ENCODE results near the gene DDX1.

DDX1 gene

DNA sequence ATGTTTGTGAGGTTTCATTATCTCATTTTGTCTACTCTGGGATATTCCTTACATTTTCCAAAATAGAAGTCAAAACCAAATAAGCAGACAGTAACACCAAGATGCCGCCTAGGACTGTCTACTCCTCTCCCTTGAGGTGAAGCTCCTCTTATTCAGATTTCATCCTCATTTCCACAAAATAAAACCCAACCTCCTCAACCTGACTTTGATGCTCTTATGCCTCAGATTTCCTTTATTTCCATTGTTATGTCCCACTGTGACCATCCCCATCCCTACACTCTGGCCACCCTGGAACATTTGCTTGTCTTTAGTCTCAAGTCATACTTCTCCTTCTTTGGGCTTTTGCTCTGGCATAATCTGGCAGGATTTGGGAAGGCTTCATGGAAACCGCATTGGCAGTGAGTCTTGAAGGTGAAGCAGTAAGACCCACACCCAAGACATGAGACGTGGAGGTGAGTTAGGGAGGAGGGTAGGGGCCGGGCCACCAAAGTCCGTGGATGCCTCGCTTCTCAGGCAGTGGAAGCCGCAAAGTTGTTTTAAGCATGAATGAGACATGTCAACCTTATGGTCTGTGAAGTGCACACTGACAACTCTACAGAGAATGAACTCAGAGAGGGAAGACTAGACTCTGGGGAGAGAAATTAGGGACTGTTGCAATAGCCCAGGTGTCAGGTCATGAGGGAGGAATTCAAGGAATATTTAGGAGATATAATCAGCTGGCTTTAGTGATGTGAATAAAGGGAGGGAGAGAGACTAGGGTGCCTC is 63.6 kb downstream of the DDX1 start:
- H3K4me3 ChIP-seq (ENCODE audit: low read length, poor library complexity, severe bottlenecking): no peak overlapping the region
- no peaks in the 10 kb centered on the region for H3K9me2 ChIP-seq (replicated peaks; ENCODE audit: low read depth, low read length)
- no peaks in the 10 kb centered on the region for H3K4me1 ChIP-seq (ENCODE audit: insufficient read depth, low read length, poor library complexity, severe bottlenecking)
- H3K36me3 ChIP-seq (ENCODE audit: insufficient read depth, low read length): no peaks in the 10 kb centered on the region
- no peaks in the 10 kb centered on the region for H4K20me1 ChIP-seq (ENCODE audit: insufficient read depth, low read length, poor library complexity, severe bottlenecking)
- no peaks in the 10 kb centered on the region for H3K9me3 ChIP-seq (ENCODE audit: insufficient read depth, low read depth, low read length)
- H3F3A ChIP-seq (ENCODE audit: low read depth): no peaks in the 10 kb centered on the region
- H3K9ac ChIP-seq (ENCODE audit: low read depth, low read length, poor library complexity, severe bottlenecking): no peak overlapping the region
- no peak overlapping the region for H3K4me2 ChIP-seq (ENCODE audit: low read depth, low read length, poor library complexity, severe bottlenecking)
- H3K79me2 ChIP-seq (ENCODE audit: insufficient read depth, low read length): no peaks in the 10 kb centered on the region
- no peaks in the 10 kb centered on the region for H3K27me3 ChIP-seq (ENCODE audit: insufficient read depth, low read length, poor library complexity, severe bottlenecking)
- H2AFZ ChIP-seq (ENCODE audit: low read length): no peak overlapping the region
- TF ChIP-seq EZH2phosphoT487 (IDR thresholded peaks at IDR 0.05; ENCODE audit: borderline replicate concordance) (no peak), CTCF (conservative IDR thresholded peaks at IDR 0.05; ENCODE audit: low read length) (no peak)

DNA sequence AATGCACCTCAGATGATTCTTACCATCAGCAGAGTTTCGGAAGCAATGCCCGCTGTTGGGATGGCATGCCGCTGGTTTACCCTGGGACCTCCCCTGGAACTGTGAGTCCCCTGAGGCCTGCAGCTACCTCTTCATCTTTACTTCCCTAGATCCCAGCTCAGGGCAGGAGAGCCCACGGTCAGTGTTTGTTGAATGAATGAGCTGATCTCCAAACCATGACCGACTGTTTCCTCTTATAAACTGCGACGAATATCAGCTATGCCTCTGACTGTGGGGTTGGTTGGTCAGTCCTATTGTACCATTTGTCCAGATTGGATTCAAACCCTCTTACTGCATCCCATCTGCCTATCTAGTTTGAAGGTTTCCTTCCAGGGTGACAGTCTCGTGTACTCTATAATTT is 64.4 kb downstream of the DDX1 start:
- Histone ChIP-seq H4K20me1 (ENCODE audit: insufficient read depth, low read length, poor library complexity, severe bottlenecking) (no peaks in the 10 kb centered on the region), H3K27me3 (ENCODE audit: insufficient read depth, low read length, poor library complexity, severe bottlenecking) (no peaks in the 10 kb centered on the region), H3F3A (ENCODE audit: low read depth) (no peaks in the 10 kb centered on the region), H3K9ac (ENCODE audit: low read depth, low read length, poor library complexity, severe bottlenecking) (no peak overlapping the region), H3K79me2 (ENCODE audit: insufficient read depth, low read length) (no peaks in the 10 kb centered on the region), H3K9me3 (ENCODE audit: insufficient read depth, low read depth, low read length) (no peaks in the 10 kb centered on the region), H2AFZ (ENCODE audit: low read length) (no peak overlapping the region), H3K4me2 (ENCODE audit: low read depth, low read length, poor library complexity, severe bottlenecking) (no peak overlapping the region), H3K36me3 (ENCODE audit: insufficient read depth, low read length) (no peaks in the 10 kb centered on the region), H3K9me2 (replicated peaks; ENCODE audit: low read depth, low read length) (no peaks in the 10 kb centered on the region), H3K4me3 (ENCODE audit: low read length, poor library complexity, severe bottlenecking) (no peak overlapping the region), H3K4me1 (ENCODE audit: insufficient read depth, low read length, poor library complexity, severe bottlenecking) (no peaks in the 10 kb centered on the region)
- TF ChIP-seq CTCF (conservative IDR thresholded peaks at IDR 0.05; ENCODE audit: low read length) (no peak), EZH2phosphoT487 (IDR thresholded peaks at IDR 0.05; ENCODE audit: borderline replicate concordance) (no peak)

GRCh38 chr2:15657759-15658158 is 66.1 kb downstream of the DDX1 start:
- no peaks in the 10 kb centered on the region for H3K9me3 ChIP-seq (ENCODE audit: insufficient read depth, low read depth, low read length)
- H3K9ac ChIP-seq (ENCODE audit: low read depth, low read length, poor library complexity, severe bottlenecking): no peak overlapping the region
- no peak for TF ChIP-seq CTCF (conservative IDR thresholded peaks at IDR 0.05; ENCODE audit: low read length)
- TF ChIP-seq EZH2phosphoT487 (IDR thresholded peaks at IDR 0.05; ENCODE audit: borderline replicate concordance): no peak
- no peaks in the 10 kb centered on the region for H3K9me2 ChIP-seq (replicated peaks; ENCODE audit: low read depth, low read length)
- no peak overlapping the region for H3K4me3 ChIP-seq (ENCODE audit: low read length, poor library complexity, severe bottlenecking)
- no peaks in the 10 kb centered on the region for H3K79me2 ChIP-seq (ENCODE audit: insufficient read depth, low read length)
- no peak overlapping the region for H3K4me2 ChIP-seq (ENCODE audit: low read depth, low read length, poor library complexity, severe bottlenecking)
- no peaks in the 10 kb centered on the region for H3K4me1 ChIP-seq (ENCODE audit: insufficient read depth, low read length, poor library complexity, severe bottlenecking)
- H2AFZ ChIP-seq (ENCODE audit: low read length): no peak overlapping the region
- no peaks in the 10 kb centered on the region for H3F3A ChIP-seq (ENCODE audit: low read depth)
- no peaks in the 10 kb centered on the region for H3K36me3 ChIP-seq (ENCODE audit: insufficient read depth, low read length)
- no peaks in the 10 kb centered on the region for H3K27me3 ChIP-seq (ENCODE audit: insufficient read depth, low read length, poor library complexity, severe bottlenecking)
- H4K20me1 ChIP-seq (ENCODE audit: insufficient read depth, low read length, poor library complexity, severe bottlenecking): no peaks in the 10 kb centered on the region

Measured in Loucy (cell line).